Ascending aorta (tissue), 2 donors: Measurements from ENCODE around the gene KCNQ1. TPM values are rescaled to one million over a fixed set of nuclear protein-coding genes. Genes with fewer than 3 reads are reported as not detected.

Experiments used
- DNase-seq, 2 donors: peaks; one replicate each; pipeline ENCODE4 v3.0.0-alpha.2; 2019; ENCODE audit warnings: low spot score in 2 of 2
- H3K27ac ChIP-seq, 2 donors: fragments of 200-600 bp; sonication (generic); one replicate each; pipeline ENCODE4 v1.5.1; 2016 to 2017; ENCODE audit warnings: mild to moderate bottlenecking in 1 of 2
- H3K27me3 ChIP-seq: fragments of 200-600 bp; sonication (generic); one replicate; pipeline ENCODE4 v1.5.1; 2017
- H3K36me3 ChIP-seq, 2 donors: fragments of 200-600 bp; sonication (generic); one replicate each; pipeline ENCODE4 v1.5.1; 2016
- H3K4me1 ChIP-seq, 2 donors: fragments of 200-600 bp; sonication (generic); one replicate each; pipeline ENCODE4 v1.5.1; 2016 to 2017; ENCODE audit warnings: mild to moderate bottlenecking in 1 of 2
- H3K4me3 ChIP-seq, 2 donors: fragments of 200-600 bp; sonication (generic); one replicate each; pipeline ENCODE4 v1.5.1; 2016 to 2017; ENCODE audit warnings: mild to moderate bottlenecking in 1 of 2
- H3K9me3 ChIP-seq, 2 donors: fragments of 200-600 bp; sonication (generic); one replicate each; pipeline ENCODE4 v1.5.1; 2016
- intact Hi-C: fragments of 100-400 bp; cut with DNase I; formaldehyde crosslinking; loops from one replicate; pipeline ENCODE4 v1.15.1; 2023
- total RNA-seq: library from RNA; depleted of rRNA; stranded (reverse); fragments of >200 nt; gene quantifications from one replicate; pipeline ENCODE4 v1.1.0, GENCODE V29; 2016
- TF ChIP-seq, protein P1 (sequence below), 3 experiments: fragments of 200-600 bp in 2 of 3; fragments of 450-650 bp in 1 of 3; sonication (generic) in 2 of 3; IDR thresholded peaks; one replicate each; pipeline ENCODE4 v1.5.1; 2016 to 2019; ENCODE audit warnings: antibody characterized with exemption in 3 of 3, mild to moderate bottlenecking in 1 of 3, moderate library complexity in 1 of 3

Gene KCNQ1
- total RNA-seq, 1 donor from 2014 or later, result 2.3 TPM

DNA sequence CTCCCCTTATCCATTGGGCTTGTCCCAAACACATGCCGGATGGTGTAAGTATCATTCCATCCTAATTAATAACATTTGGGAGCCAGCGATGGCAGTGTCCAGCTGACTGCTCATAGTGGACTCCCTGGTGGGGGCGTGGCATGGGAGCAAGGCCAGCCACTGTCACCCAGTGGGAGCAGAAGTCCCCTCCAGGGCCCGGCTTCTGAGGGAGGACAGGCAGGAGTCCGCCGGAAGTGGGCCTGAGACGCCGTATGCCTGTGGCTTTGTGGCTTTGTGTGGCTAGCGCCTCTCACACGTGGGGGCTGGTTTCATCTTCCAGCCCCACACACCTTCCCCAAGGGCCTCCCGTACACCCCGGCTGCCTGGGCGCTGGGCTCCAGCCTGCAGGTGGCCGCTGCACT is 124.5 kb downstream of the KCNQ1 start:
- Histone ChIP-seq H3K4me3 (no peak overlapping the region), H3K27me3 (no peaks in the 10 kb centered on the region), H3K4me1 (no peaks in the 10 kb centered on the region), H3K9me3 (no peaks in the 10 kb centered on the region), H3K27ac (no peak overlapping the region), H3K36me3 (no peaks in the 10 kb centered on the region)
- intact Hi-C loops, result no loop called here
- TF ChIP-seq, protein P1, sequence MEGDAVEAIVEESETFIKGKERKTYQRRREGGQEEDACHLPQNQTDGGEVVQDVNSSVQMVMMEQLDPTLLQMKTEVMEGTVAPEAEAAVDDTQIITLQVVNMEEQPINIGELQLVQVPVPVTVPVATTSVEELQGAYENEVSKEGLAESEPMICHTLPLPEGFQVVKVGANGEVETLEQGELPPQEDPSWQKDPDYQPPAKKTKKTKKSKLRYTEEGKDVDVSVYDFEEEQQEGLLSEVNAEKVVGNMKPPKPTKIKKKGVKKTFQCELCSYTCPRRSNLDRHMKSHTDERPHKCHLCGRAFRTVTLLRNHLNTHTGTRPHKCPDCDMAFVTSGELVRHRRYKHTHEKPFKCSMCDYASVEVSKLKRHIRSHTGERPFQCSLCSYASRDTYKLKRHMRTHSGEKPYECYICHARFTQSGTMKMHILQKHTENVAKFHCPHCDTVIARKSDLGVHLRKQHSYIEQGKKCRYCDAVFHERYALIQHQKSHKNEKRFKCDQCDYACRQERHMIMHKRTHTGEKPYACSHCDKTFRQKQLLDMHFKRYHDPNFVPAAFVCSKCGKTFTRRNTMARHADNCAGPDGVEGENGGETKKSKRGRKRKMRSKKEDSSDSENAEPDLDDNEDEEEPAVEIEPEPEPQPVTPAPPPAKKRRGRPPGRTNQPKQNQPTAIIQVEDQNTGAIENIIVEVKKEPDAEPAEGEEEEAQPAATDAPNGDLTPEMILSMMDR (IDR thresholded peaks at IDR 0.05), result no peak
- no peak for DNase-seq

- no peaks in the 10 kb centered on the region for H3K36me3 ChIP-seq
- H3K27me3 ChIP-seq, result no peaks in the 10 kb centered on the region
- no peak overlapping the region for H3K27ac ChIP-seq
- no peak for DNase-seq
- no peak overlapping the region for H3K4me3 ChIP-seq
- no peaks in the 10 kb centered on the region for H3K9me3 ChIP-seq
- no peaks in the 10 kb centered on the region for H3K4me1 ChIP-seq
- intact Hi-C loops, result no loop called here
- TF ChIP-seq, protein P1 (IDR thresholded peaks at IDR 0.05), result no peak
Measured at GRCh38 chr11:2569731-2570210, 125.0 kb downstream of the KCNQ1 start.

DNA sequence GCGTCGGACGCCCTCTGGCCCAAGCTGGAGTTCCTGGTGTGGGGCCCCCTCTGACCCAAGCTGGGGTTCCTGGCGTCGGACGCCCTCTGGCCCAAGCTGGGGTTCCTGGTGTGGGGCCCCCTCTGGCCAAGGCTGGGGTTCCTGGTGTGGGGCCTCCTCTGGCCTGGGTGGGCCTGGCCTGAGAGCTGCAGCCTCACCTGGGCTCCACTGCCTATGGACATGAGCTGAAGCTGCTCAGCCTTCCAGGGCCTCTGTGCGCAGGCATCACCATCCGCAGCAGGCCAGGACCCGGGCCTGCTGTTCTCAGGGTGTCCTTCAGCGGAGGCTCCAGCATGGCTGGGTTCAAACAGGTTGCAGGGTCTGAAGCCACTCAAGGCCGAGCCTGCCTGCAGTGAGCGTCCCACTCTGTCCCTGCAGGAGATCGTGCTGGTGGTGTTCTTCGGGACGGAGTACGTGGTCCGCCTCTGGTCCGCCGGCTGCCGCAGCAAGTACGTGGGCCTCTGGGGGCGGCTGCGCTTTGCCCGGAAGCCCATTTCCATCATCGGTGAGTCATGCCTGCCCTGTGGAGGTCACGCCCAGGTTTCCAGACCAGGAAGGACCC is 125.5 kb downstream of the KCNQ1 start:
- no peak overlapping the region for H3K27ac ChIP-seq
- TF ChIP-seq, protein P1 (IDR thresholded peaks at IDR 0.05), result no peak
- H3K9me3 ChIP-seq, result no peaks in the 10 kb centered on the region
- DNase-seq, result no peak
- no peaks in the 10 kb centered on the region for H3K27me3 ChIP-seq
- H3K4me3 ChIP-seq, result no peak overlapping the region
- H3K36me3 ChIP-seq, result no peaks in the 10 kb centered on the region
- intact Hi-C loops, result no loop called here
- H3K4me1 ChIP-seq, result no peaks in the 10 kb centered on the region

- intact Hi-C loops, result no loop called here
Measured at GRCh38 chr11:2570841-2571597, 126.2 kb downstream of the KCNQ1 start.

GRCh38 chr11:2571598-2572281 is 126.9 kb downstream of the KCNQ1 start:
- H3K4me1 ChIP-seq, result no peaks in the 10 kb centered on the region
- DNase-seq, result no peak
- H3K9me3 ChIP-seq, result no peaks in the 10 kb centered on the region
- intact Hi-C loops, result no loop called here
- no peaks in the 10 kb centered on the region for H3K36me3 ChIP-seq
- no peaks in the 10 kb centered on the region for H3K27me3 ChIP-seq
- no peak overlapping the region for H3K27ac ChIP-seq
- H3K4me3 ChIP-seq, result no peak overlapping the region
- TF ChIP-seq, protein P1 (IDR thresholded peaks at IDR 0.05), result no peak

More at GRCh38 chr11:2570841-2571597, 126.2 kb downstream of the KCNQ1 start:
- Histone ChIP-seq H3K4me3 (no peak overlapping the region), H3K9me3 (no peaks in the 10 kb centered on the region), H3K27me3 (no peaks in the 10 kb centered on the region), H3K4me1 (no peaks in the 10 kb centered on the region), H3K36me3 (no peaks in the 10 kb centered on the region), H3K27ac (no peak overlapping the region)
- no peak for DNase-seq
- TF ChIP-seq, protein P1 (IDR thresholded peaks at IDR 0.05), result no peak
